ENCODE data around the gene SIGMAR1. TPM values are rescaled to one million over a fixed set of nuclear protein-coding genes. Genes with fewer than 3 reads are reported as not detected.
A peak's percentile ranks its signal among the peaks of the same experiment; 100 is the strongest.

SIGMAR1 gene
- 10 to 100 TPM; 26.7 to 57.1 TPM for total RNA-seq

- ATAC-seq (peak; percentile 97), DNase-seq (peak; percentile 93 to 95 (median 94))
- Histone ChIP-seq H3K4me3 (peak within 1 kb of the TSS; percentile 32 to 48), H3K9me3 (no peaks in the 10 kb centered on the region), H3K27me3 (no peaks in the 10 kb centered on the region), H3K36me3 (replicated peaks in 1 of 2; ENCODE audit: insufficient read depth in 1 of 2, low read depth in 2 of 2) (no peaks in the 10 kb centered on the region), H3K4me1 (peaks cover 28% of the 10 kb centered on the region), H3K27ac (peak within 1 kb of the TSS; percentile 71 to 84 (median 79))
- WGBS, 2 donors = 0 to 1% methylated on average over 4 to 46 of the region's 74 CpGs
- intact Hi-C loops (cut with DNase I) = no loop called here
- TF ChIP-seq CTCF (IDR thresholded peaks at IDR 0.05) (peak in 1 of 7 experiments; percentile 28), POLR2A (IDR thresholded peaks at IDR 0.05) (peak; percentile 75 to 79 (median 75))
Observed at GRCh38 chr9:34637356-34638137, at the start of gene SIGMAR1. TSS of gene SIGMAR1 (minus strand) at chr9:34637787. CDS start at chr9:34637697, 90 bp downstream.

- 65 to 100% methylated on average over 1 of the region's 1 CpG for WGBS, 2 donors
- H3K27me3 ChIP-seq = no peaks in the 10 kb centered on the region
- ATAC-seq = no peak
- no peak for TF ChIP-seq POLR2A (IDR thresholded peaks at IDR 0.05)
- TF ChIP-seq CTCF (IDR thresholded peaks at IDR 0.05) = no peak
- H3K4me1 ChIP-seq = no peaks in the 10 kb centered on the region
- H3K36me3 ChIP-seq (replicated peaks in 1 of 2; ENCODE audit: insufficient read depth in 1 of 2, low read depth in 2 of 2) = no peaks in the 10 kb centered on the region
- H3K27ac ChIP-seq = no peak overlapping the region
- H3K9me3 ChIP-seq = no peaks in the 10 kb centered on the region
- DNase-seq = no peak
- intact Hi-C loops (cut with DNase I) = no loop called here
- H3K4me3 ChIP-seq = no peak overlapping the region
Observed at GRCh38 chr9:34686732-34687131, 49.1 kb upstream of the SIGMAR1 start.

- Histone ChIP-seq H3K27ac (no peak overlapping the region), H3K27me3 (no peaks in the 10 kb centered on the region), H3K36me3 (replicated peaks in 1 of 2; ENCODE audit: insufficient read depth in 1 of 2, low read depth in 2 of 2) (no peaks in the 10 kb centered on the region), H3K4me1 (no peaks in the 10 kb centered on the region), H3K4me3 (no peak overlapping the region), H3K9me3 (no peaks in the 10 kb centered on the region)
- no peak for ATAC-seq
- no peak for TF ChIP-seq POLR2A (IDR thresholded peaks at IDR 0.05)
- TF ChIP-seq CTCF (IDR thresholded peaks at IDR 0.05) = no peak
- WGBS, 2 donors = 67 to 68% methylated on average over 5 of the region's 5 CpGs
- DNase-seq = peak in 2 of 4 donors; percentile 10 to 22
- intact Hi-C loops (cut with DNase I) = no loop called here
Observed at GRCh38 chr9:34686231-34686630, 48.6 kb upstream of the SIGMAR1 start.

GRCh38 chr9:34685591-34685990 lies 48.0 kb upstream of the SIGMAR1 start:
- 88 to 91% methylated on average over 4 of the region's 4 CpGs for WGBS, 2 donors
- no peak for ATAC-seq
- Histone ChIP-seq H3K4me1 (no peaks in the 10 kb centered on the region), H3K27me3 (no peaks in the 10 kb centered on the region), H3K27ac (no peak overlapping the region), H3K36me3 (replicated peaks in 1 of 2; ENCODE audit: insufficient read depth in 1 of 2, low read depth in 2 of 2) (no peaks in the 10 kb centered on the region), H3K4me3 (no peak overlapping the region), H3K9me3 (no peaks in the 10 kb centered on the region)
- TF ChIP-seq CTCF (IDR thresholded peaks at IDR 0.05) = no peak
- no peak for TF ChIP-seq POLR2A (IDR thresholded peaks at IDR 0.05)
- intact Hi-C loops (cut with DNase I) = no loop called here
- no peak for DNase-seq

GRCh38 chr9:34684816-34685215 lies 47.2 kb upstream of the SIGMAR1 start:
- Histone ChIP-seq H3K4me3 (no peak overlapping the region), H3K27ac (no peak overlapping the region), H3K4me1 (no peaks in the 10 kb centered on the region), H3K36me3 (replicated peaks in 1 of 2; ENCODE audit: insufficient read depth in 1 of 2, low read depth in 2 of 2) (no peaks in the 10 kb centered on the region), H3K27me3 (no peaks in the 10 kb centered on the region), H3K9me3 (no peaks in the 10 kb centered on the region)
- ATAC-seq (no peak), DNase-seq (no peak)
- intact Hi-C loops (cut with DNase I) = no loop called here
- TF ChIP-seq CTCF (IDR thresholded peaks at IDR 0.05) (no peak), POLR2A (IDR thresholded peaks at IDR 0.05) (no peak)
- 81 to 94% methylated on average over 4 of the region's 4 CpGs for WGBS, 2 donors
